Activated naive CD4-positive, alpha-beta T cell treated with Interleukin-2 at 50 U/mL for 16 hours (primary cell): ENCODE data around the gene IDI1.
A peak's percentile ranks its signal among the peaks of the same experiment; 100 is the strongest.
"Not testable (repeated sequence)": the region's sequence is repeated elsewhere in the genome, so short reads cannot be mapped to it uniquely, and the experiment has no call there.

Experiments used
- DNase-seq: peaks from one replicate; pipeline ENCODE4 v3.0.0-alpha.2; 2020

Gene IDI1

DNA sequence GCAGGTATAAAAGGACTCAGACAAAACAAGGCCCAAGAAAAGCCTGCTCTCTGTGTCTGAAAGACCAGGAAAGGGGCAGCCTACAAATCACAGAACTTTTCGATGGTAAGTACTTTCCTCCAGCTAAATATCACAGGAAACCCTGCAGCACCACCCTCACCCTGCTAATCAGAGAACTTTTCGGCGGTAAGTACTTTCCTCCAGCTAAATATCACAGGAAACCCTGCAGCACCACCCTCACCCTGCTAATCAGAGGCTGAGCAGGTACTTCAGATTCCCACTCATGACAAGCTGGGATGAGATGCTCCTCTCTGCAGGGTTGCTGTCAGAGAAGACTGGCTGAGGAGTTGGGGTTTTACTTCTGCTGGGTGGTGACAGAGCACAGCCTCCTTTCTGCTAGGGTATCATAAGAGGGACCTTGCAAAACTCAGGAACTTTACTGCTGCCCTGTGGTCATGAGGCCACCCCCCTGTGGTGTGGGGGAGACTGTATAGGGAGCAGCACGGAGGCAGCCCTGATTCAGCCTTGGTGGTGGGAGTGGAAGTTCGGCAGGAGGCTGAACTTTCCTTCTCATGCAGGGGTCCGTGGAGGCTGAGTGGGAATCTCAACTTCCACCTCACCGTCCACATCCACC, 14.4 kb upstream of the IDI1 start:
- peak; percentile 23 for DNase-seq

DNA sequence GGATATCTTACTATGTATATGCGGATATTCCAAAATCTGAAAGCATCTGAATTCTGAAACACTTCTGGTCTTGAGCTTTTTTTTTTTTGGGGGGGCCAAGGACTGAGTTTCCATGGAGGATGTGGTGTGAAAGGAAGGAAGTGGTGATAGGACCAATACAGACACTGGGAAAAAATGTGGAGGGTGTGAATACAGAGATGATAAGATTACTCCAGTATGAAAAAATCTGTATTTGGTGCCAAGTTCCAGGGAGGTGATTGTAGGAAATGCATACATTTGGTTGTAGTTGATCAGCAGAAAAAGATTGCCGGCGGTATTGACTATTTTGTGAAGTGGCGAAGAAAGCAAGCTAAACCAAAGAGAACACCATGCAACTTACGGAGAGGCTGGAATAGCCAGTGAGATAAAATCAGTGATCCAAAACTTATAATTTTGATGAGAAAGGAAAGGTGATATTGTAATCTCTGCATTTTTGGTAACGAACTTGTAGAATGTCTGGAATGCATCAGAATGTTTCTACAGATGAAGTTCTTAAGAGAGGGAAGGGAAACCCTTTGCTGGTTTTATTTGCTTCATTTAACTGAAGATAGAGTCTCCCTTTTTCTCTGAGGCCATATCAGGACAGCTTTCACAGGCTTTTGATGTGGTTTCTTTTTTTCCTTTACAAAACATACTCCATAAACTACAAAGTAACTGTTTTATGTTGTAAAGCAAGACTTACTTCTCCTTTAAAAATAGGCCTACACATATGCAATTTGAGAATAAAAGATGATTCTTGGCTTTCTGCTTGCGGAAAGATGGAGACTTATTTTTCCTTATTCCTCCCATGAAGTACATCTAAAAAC, 13.2 kb upstream of the IDI1 start:
- DNase-seq = no peak

DNA sequence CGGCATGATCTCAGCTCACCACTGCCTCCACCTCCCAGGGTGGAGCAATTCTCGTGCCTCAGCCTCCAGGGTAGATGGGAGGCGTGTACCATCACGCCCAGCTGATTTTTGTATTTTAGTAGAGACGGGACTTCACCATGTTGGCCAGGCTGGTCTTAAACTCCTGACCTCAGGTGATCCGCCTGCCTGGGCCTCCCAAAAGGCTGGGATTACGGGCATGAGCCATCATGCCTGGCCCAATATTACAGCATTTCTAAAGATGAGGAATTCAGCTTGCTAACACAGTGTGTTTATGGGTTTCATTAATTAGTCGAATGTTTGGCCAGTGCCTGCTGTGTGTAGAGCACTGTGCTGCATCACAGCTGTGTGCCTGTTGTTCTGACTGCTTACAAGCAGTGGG, 11.0 kb upstream of the IDI1 start:
- DNase-seq = no peak

DNA sequence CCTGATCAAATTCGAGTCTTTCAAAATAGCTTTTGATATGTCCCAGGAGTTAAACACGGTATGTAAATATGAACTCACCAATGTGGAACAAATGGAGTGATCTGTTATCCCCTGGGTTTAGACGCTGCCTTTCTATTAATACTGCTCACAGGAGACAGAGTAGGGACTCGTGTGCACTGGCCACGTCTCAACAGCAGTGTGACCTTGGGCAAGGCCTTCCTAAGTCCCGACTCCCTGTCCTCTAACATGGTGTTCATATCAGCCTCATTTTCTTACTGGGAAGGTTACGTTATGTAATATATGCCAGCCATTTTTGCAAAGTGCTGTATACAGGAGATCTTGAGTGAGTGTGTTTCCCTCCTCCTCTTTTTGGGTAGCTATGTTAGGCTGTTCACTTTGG, 9.1 kb upstream of the IDI1 start:
- no peak for DNase-seq

DNA sequence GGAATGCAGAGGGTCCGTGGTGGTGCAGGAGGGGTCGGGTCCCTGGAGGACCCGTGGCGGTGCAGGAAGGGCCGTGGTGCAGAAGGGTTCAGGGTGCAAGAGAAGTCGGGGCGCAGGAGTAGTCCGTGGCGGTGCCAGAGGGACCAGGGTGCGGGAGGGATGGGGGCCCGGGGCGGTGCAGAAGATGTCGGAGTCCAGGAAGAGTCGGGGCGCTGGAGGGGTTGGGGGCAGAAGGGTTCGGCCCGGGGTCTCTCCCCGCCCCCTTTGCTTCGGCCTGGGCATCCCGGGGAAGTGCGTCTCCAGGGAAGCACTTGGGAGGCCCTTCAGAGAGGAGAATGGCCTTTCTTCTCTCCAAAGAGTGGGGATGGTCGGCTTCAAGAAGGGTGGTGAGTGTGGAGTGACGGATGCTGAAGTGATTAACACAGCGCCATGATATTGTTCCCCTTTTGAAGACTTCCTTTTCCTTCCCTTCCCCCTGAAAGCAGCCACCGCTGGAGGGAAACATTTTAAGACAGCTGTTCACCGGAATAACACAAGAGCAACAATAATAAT, 8.3 kb upstream of the IDI1 start:
- DNase-seq = no peak

DNA sequence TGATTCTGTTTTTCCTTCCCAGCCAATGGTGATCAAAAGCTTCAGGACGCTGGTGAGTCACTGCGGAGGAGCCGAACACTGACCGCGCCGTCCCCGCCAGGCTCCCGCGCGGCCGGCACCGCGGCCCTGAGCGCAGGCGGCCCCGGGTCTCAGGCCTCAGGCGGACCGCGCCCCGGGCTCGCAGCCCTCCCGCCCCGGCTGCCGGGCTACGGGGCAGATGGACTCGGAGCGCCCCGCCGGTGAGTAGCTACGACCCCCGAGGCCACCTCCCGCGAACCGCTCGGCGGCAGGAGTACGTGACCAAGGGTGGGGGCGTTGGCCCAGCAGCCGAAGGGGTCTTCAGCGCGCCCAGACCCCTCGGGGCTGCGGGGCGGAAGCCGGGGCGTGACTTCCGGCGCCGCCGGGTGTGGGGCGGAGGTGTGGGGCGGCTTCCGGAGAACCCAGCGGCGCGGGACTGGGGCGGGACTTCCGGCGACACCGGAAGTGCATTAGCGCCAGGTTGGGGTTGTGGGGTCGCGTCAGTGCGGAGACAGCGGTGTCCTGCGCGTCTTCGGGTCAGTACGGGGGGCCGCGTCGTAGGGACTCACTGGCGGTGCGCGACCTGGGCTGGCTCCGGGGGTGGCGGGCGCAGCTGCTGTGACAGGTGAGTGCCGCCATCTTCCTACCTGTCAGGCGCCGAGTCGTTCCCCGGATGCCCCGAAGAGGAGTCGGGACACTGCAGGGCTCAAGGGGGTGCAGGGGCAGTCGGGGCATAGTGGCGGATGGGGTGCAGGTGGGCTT, 7.6 kb upstream of the IDI1 start, which contains the start of gene WDR37:
Gene WDR37, plus strand, starts transcription at position 60 of the 780 bp plus-strand sequence. CDS start 15,771 bp downstream, outside the sequence.
- DNase-seq = peak; percentile 91

DNA sequence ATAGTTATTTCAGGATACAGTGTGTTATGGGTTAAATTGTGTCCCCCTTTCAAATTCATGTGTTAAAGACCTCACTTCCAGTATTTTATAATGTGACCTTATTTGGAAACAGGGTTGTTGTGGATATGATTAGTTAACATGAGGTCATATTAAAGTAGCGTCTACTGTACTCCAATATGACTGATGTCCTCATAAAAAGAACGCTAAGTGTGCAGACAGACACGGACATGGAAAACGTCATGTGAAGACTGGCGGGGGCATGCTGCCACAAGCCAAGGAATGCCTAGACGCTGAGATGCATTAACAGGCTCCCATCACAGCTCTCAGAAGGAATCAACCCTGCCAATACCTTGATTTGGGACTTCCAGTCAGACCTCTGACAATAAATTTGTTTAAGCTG, 5.8 kb upstream of the IDI1 start:
- no peak for DNase-seq

DNA sequence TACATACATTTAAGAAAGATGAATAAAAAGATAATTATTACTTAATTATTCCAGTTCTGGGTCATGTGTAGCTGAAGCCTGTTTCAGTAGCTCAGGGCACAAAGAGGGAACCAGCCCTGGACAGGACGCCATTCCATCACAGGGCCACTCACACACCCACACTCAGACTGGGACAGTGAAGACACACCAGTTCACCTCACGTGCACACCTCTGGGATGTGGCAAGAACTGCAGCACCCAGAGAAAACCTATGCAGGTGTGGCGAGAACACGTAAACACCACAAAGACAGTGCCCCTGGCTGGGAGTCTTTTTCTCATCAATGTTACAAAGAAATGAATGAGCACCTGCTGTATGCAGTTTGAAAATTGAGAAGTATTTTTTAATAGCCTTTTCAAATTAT, 1.6 kb upstream of the IDI1 start:
- peak; percentile 37 for DNase-seq

DNA sequence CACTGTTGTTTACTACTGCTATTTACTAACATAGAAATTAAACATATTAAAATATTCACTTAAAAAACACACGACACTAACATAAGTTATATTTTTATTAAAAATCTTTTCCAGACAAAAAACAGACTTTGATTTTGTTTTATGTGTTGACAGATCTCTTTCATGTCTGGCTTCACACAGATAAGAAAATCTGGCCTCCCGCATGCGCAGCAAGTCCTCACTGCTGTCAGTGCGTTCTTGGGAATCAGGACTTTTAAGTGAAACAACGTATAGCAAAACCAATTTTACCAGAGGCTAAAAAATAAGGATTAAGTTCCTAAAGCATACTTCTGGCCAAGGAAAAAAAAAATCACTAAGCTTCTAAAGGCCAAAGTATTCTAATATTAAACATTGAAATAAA, 1.2 kb upstream of the IDI1 start:
- peak; percentile 21 for DNase-seq

DNA sequence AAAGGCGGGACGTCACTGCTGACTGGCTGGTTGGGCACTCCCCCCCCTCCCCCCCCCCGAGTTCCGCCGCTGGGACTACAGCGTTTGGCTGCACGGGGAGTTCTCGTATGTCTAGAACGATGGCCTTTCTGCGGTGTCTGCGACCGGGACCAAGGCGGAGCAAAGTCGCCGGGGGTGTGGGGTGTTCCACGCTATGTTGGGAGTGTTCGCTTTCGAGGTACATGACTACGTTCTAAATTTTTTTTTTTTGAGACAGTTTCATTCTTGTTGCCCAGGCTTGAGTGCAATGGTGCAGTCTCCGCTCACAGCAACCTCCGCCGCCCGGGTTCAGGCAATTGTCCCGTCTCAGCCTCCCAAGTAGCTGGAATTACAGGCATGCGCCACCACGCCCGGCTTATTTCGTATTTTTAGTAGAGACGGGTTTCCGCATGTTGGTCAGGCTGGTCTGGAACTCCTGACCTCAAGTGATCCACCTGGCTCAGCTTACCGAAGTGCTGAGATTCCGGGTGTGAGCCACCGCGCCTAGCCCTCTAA, 573 bp upstream of the IDI1 start:
- DNase-seq = no peak

DNA sequence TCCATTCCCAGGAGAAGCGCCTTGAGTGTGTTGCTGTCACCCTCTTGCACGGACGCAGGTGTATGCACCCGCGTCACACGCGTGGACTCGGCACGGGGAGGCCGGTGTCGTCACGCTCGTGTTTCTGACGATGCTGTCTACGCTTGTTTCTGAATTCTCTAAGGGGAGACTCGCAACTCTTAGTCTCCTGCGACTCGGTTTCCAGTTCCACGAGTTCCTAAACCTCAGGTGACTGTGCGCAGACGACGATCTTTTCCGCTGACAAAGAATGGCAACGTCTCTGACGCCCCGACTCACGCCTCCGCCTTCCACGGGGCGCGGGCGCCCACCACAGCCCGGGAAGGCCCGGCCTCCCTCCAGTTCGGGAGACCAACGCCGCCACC, 579 bp downstream of the IDI1 start:
- DNase-seq = no peak

DNA sequence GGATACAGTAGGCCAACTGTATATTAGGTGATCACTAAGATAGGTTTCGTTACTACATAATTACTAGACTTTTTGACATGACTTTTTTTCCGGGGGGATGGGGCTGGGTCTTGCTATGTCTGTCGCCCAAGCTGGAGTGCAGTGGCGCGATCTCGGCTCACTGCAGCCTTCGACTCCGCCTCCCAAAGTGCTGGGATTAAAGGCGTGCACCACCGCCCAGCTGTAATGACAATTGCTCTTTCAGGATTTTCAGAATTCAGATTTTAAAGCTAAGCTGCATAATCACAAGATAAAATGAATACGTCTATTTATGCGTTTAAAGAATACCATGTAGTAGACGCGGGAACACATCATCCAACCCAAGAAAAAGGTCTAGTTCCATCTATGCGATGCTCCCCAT, 982 bp downstream of the IDI1 start:
- DNase-seq = no peak

DNA sequence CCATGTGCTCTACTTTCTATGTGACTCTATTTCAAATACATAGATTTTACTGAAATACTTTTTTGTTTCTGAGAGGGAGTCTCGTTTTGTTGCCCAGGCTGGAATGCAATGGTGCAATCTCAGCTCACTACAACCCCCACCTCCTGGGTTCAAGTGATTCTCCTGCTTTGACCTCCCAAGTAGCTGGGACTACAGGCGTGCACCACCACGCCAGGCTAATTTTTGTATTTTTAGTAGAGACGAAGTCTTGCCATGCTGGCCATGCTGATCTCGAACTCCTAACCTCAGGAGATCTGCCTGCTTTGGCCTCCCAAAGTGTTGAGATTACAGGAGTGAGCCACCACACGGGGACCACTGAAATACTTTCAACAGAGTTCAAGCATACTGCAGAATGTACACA, 3.5 kb downstream of the IDI1 start:
- no peak for DNase-seq

DNA sequence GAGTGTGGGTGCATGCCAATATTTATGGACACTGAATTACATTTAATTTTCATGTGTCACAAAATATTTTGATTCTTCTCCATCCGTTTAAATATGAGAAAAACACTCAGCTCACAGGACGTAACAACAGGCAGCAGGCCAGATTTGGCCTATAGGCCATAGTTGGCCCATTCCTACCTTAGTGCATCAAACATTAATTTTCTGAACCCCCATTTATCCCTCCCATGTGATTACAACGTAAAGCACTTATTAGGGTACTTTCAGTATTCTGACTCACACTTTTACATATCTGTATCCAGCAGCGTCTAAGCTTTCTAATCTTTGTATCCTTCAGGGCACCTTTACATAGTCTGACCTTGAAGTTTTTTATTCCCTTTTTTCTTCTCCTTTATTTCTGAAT, 4.0 kb downstream of the IDI1 start:
- no peak for DNase-seq

DNA sequence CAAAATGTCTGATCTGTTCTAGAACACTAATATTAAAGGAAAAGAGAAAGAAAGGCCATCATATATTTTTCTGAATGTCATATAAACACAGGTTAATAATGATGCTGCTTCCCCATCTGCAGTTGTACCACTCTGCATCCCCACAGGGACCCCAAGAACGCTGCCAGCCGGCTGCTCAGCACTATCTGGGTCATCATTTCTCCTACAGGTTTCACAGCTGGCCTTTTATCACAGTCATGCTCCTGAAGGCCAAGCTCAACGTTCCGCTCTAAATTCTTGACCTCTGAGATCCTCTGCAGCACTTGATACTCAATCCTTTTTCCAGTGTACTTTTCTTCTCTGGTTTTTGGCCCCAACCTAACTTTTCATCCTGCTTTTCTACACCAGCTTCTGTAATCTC, 4.8 kb downstream of the IDI1 start:
- no peak for DNase-seq

DNA sequence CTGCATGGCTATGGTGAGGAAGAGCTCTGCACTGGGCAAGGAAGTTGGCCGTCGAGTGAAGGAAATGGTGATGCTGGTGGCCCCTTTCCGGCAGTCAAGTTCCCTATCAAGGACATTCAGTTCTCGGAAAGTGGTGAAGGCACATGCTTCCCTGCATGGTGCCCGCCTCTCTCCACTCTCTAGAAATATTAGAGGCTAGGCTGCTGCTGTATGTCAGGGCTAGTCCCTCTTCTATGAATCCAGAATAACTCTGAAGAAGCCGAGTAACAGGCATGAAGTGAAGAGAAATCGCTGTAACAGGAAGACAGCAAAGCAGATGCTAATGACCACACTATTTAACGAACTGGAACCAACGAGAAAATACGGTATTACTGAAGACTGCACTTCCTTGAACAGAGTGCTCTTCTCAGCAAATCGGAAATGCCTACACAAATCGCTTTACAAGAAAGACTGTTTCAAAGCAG, 5.4 kb downstream of the IDI1 start:
- no peak for DNase-seq

DNA sequence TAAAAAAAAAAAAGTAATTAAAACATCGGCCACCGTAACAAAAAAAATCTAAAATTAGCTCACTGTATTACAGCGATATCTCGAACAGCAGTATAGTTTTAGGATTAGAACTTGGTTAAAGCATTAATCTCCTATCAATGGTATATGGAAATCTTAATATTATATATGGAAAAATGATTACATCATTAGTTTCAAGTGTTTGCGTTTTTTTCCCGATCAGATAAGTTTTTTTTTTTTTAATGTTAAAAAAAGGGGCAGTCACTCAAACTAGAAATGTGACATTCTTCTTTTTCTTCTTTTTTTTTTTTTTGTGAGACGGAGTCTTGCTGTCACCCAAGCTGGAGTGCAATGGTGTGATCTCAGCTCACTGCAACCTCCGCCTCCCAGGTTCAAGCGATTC, 7.4 kb downstream of the IDI1 start:
- DNase-seq = no peak

DNA sequence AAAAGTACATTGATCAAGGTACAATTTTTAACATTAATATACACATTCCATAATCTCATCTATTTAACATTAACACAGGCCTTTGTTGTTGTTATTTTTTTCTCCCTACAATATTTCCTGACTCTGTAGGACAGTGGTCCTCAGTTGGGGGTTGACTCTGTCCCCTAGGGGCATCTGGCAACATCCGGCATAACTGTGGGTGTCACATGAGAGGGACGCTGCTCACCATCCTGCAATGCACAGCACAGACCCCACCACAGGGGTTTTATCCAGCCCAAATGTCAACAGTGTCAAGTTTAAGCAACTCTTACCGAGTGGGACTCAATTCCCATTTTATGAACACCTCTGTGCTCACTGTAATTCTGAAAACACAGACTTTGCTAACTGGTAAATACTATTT, 8.8 kb downstream of the IDI1 start:
- no peak for DNase-seq

DNA sequence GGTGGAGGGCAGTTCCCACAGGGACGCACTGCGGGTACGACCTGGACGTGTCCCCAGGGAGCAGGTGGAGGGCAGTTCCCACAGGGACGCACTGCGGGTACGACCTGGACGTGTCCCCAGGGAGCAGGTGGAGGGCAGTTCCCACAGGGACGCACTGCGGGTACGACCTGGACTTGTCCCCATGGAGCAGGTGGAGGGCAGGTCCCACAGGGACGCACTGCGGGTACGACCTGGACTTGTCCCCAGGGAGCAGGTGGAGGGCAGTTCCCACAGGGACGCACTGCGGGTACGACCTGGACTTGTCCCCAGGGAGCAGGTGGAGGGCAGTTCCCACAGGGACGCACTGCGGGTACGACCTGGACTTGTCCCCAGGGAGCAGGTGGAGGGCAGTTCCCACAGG, 10.2 kb downstream of the IDI1 start:
- DNase-seq = not testable (repeated sequence)

DNA sequence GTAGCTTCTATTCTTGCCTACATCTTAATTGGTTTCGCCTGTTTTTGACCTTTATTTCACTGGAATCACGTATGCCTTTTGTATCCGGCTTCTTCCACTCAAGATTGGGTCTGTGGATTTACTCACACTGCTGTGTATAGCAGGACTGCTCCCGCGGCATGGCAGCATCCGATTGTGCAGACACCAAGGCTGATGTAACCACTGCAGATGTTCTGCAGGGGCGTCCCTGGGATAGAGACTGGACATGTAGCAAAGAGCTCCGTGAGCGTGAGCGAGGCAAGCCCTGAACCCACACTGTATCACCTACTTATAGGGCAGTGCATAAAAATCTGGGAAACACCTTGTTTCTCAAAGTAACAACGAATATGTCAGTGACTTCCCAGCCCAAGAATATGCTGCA, 11.8 kb downstream of the IDI1 start:
- no peak for DNase-seq

DNA sequence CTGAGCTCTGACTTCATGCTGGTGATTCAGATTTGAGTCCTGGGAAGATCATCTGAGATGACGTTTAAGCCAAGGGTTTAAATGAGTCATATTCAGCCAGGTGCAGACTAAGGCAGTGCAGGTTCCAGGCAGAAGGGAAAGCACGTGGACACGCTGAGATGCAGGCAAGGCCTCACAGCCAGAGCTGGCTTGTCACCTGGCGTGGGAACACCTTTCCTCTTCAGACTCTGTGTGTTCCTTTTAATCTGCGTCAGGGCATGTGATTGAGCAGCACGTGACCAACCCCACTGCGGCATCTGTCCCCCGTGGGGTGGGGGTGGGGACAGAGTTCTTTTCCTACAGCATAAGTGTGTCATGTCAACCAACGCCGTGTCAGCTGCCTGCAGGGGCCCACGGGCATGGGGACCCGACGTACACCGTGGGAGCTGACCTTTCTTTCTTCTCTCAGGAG, 12.6 kb downstream of the IDI1 start:
- DNase-seq = peak; percentile 19

DNA sequence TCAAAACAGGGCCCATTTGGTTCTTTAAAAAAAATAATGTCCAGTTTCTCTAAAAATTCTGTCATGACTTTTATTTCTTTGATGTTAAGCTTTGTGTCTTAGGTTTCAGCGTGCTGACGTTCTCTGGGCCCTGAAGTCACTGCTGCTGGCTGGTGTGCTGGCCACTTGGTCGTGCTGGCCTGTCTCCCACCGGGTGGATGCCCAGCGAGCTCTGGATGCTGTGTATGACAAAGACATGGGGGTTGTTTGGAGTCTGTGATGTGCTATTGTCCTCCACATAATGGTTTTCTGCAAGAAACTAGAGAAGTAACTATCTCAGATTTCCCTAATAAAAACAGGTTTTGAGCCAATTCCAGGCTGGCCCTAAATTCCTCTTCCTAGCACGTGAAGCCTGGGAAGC, 13.7 kb downstream of the IDI1 start:
- no peak for DNase-seq

DNA sequence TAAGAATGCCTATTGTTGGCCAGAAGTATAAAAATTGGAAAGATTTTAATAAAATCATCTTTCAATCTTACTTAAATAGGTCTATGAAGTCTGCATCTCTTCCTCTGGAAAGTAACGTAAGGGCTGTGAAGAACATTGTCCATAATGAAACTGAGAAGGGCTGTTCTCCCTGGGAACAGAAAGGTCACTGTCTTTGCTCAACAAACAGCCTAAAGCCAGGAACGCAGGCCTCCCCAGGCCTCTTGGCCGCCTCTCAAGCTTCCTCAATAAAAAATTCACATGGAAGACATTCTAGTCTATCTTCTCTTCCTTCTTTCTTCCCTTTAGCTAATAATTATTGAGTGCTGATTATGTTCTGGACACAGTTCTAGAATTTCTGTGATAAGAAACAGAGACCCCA, 14.2 kb downstream of the IDI1 start:
- no peak for DNase-seq
